ENCODE results near the gene TIMM44. TPM values are rescaled to one million over a fixed set of nuclear protein-coding genes. Genes with fewer than 3 reads are reported as not detected.

TIMM44 gene
- polyA plus RNA-seq, 1 of the 3 experiments (the other 2 are of a cell fraction) = 49.7 TPM

GRCh38 chr19:7925171-7925851 is 18.2 kb downstream of the TIMM44 start (continued):
- TF ChIP-seq PBX3 (IDR thresholded peaks at IDR 0.05) (no peak), MEF2A (IDR thresholded peaks at IDR 0.05; ENCODE audit: borderline replicate concordance, low read depth) (no peak), RCOR1 (IDR thresholded peaks at IDR 0.05; ENCODE audit: low read length) (no peak), MXI1 (IDR thresholded peaks at IDR 0.05; ENCODE audit: low read depth, low read length) (peak; percentile 68), FOXM1 (IDR thresholded peaks at IDR 0.05; ENCODE audit: low read depth) (no peak), YY1 (IDR thresholded peaks at IDR 0.05; ENCODE audit: low read depth) (no peak), GABPA (IDR thresholded peaks at IDR 0.05; ENCODE audit: low read depth) (no peak), NRF1 (IDR thresholded peaks at IDR 0.05; ENCODE audit: low read depth, low read length) (peak; percentile 70), NFIC (IDR thresholded peaks at IDR 0.05; ENCODE audit: borderline replicate concordance) (no peak), POLR2AphosphoS5 (IDR thresholded peaks at IDR 0.05; ENCODE audit: low read depth, low read length) (0 out of 2 replicates have a peak, but pooled peaks have one; percentile 27), ELF1 (IDR thresholded peaks at IDR 0.05) (no peak), TAF1 (IDR thresholded peaks at IDR 0.05; ENCODE audit: borderline replicate concordance, low read depth, low read length) (no peak), SIN3A (IDR thresholded peaks at IDR 0.05; ENCODE audit: borderline replicate concordance, low read depth, low read length) (0 out of 2 replicates have a peak, but pooled peaks have one; percentile 27)

DNA sequence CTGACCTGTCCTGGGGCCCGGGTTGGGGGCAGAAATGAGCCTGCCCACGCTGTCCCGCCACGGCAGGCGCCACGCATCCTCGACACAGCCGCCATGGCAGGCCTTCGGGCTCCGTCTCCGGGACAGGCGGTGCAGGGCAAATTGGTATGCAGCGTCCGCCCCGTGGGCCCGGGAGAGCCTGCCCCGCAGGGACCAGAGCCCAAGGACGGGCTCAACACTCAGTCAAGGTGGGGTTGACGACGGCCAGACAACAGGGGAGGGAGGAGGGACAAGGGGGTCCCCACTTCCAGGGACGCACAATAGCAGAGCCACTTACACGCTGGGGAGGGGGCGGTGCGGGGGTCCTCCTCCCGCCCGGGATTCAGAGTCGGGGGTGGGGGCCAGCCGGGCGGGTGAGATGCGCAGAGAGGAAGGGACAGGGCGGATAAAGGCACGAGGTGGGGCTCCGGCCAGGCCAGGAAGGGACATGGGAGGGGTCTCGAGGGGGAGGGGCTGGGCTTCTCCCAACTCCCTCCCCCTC is 18.8 kb downstream of the TIMM44 start:
- Histone ChIP-seq H2AFZ (ENCODE audit: low read depth) (no peak overlapping the region), H3K9me2 (no peaks in the 10 kb centered on the region), H3K79me2 (ENCODE audit: insufficient read depth) (peaks cover 24% of the 10 kb centered on the region; the same call in 1 of the 2 replicates), H3K36me3 (replicated peaks in 1 of 2; ENCODE audit: control insufficient read depth in 1 of 2, insufficient read depth in 2 of 2, low read length in 1 of 2) (peaks cover 0 to 23% of the 10 kb centered on the region in 2 experiments), H3K4me2 (peak overlapping the region; percentile 74; the same call in 1 of the 2 replicates), H3K27me3 (ENCODE audit: insufficient read depth) (no peaks in the 10 kb centered on the region), H3K9me3 (no peaks in the 10 kb centered on the region), H3K4me1 (ENCODE audit: control insufficient read depth in 1 of 2, insufficient read depth in 2 of 2, low read depth in 1 of 2, low read length in 1 of 2) (peaks cover 37 to 65% of the 10 kb centered on the region in 2 experiments), H4K20me1 (ENCODE audit: insufficient read depth) (peaks cover 36% of the 10 kb centered on the region), H3K27ac (ENCODE audit: low read depth in 2 of 2, low read length in 1 of 2) (peak overlapping the region in 1 of 2 experiments; percentile 8; a peak in 2 of 4 replicates), H3F3A (replicated peaks; ENCODE audit: insufficient read depth) (peaks cover 25% of the 10 kb centered on the region), H3K9ac (no peak overlapping the region; the same call in 1 of the 2 replicates), H3K4me3 (ENCODE audit: low read depth in 2 of 2, low read length in 1 of 2) (peak overlapping the region; percentile 64 to 72; a peak in 3 of 4 replicates)
- WGBS (ENCODE audit: low lambda C conversion rate) = 57% methylated on average over 7 of the region's 34 CpGs
- no peak for TF ChIP-seq PBX3 (IDR thresholded peaks at IDR 0.05)
- TF ChIP-seq TCF12 (IDR thresholded peaks at IDR 0.05) = no peak
- TF ChIP-seq CHD2 (IDR thresholded peaks at IDR 0.05; ENCODE audit: low read length, partially characterized antibody) = no peak
- TF ChIP-seq MEF2A (IDR thresholded peaks at IDR 0.05; ENCODE audit: borderline replicate concordance, low read depth) = no peak
- TF ChIP-seq EP300 (IDR thresholded peaks at IDR 0.05; ENCODE audit: borderline replicate concordance in 1 of 2, low read depth in 1 of 2, low read length in 1 of 2) = no peak
- CTCF ChIA-PET = interaction anchor here (0.9 to 1.9 kb wide), 6 partner anchors 16 to 234 kb away, joined by 3 to 5 read pairs (median 4); partner anchors contain the start of gene TIMM44
- no peak for DNase-seq
- POLR2A ChIA-PET = no interaction called here

Data from SK-N-SH (cell line).